ENCODE results near the gene BOD1.

Gene BOD1

DNA sequence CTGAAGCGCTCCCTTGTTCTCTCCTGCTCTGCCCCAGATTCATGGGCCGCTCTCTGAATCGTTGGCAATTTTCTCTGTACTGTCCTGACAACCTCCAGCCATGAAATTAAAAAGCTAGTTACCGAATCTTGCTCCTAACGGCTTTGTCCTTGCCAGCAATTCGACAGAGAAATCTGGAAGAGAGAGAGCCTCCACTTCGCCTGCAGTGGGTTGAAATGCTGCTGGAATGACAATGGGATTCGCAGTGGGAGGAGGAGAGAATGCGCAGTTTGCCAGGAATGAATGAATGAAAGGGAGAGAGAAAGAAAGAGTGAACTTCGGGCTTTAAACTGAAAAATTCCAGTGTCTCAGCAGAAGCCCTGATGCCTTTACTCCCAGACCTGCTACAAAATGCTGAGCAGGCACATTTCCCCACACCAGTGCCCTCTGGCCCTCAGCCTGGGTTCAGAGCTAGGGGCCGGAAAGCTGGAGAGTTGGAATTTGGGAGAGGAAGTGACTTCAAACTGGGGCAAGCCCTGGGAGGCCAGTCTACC is 11.5 kb upstream of the BOD1 start:
- H3K4me1 Mint-ChIP-seq (ENCODE audit: low read depth), result no peaks in the 10 kb centered on the region
- DNase-seq, result no peak
- H3K9me3 Mint-ChIP-seq, result no peaks in the 10 kb centered on the region
- H3K27me3 Mint-ChIP-seq, result peaks cover 10% of the 10 kb centered on the region
- H3K36me3 Mint-ChIP-seq (ENCODE audit: low read depth), result no peaks in the 10 kb centered on the region
- no peak overlapping the region for H3K4me3 Mint-ChIP-seq
- H3K27ac Mint-ChIP-seq, result no peak overlapping the region

GRCh38 chr5:173627271-173627670 is 10.8 kb upstream of the BOD1 start:
- Mint-ChIP-seq H3K27ac (no peak overlapping the region), H3K27me3 (peaks cover 10% of the 10 kb centered on the region), H3K4me1 (ENCODE audit: low read depth) (no peaks in the 10 kb centered on the region), H3K4me3 (no peak overlapping the region), H3K9me3 (no peaks in the 10 kb centered on the region), H3K36me3 (ENCODE audit: low read depth) (no peaks in the 10 kb centered on the region)
- DNase-seq, result no peak

GRCh38 chr5:173626505-173626820 is 10.0 kb upstream of the BOD1 start:
- no peaks in the 10 kb centered on the region for H3K9me3 Mint-ChIP-seq
- H3K4me1 Mint-ChIP-seq (ENCODE audit: low read depth), result no peaks in the 10 kb centered on the region
- H3K4me3 Mint-ChIP-seq, result no peak overlapping the region
- no peaks in the 10 kb centered on the region for H3K36me3 Mint-ChIP-seq (ENCODE audit: low read depth)
- H3K27ac Mint-ChIP-seq, result no peak overlapping the region
- peaks cover 10% of the 10 kb centered on the region for H3K27me3 Mint-ChIP-seq
- no peak for DNase-seq

DNA sequence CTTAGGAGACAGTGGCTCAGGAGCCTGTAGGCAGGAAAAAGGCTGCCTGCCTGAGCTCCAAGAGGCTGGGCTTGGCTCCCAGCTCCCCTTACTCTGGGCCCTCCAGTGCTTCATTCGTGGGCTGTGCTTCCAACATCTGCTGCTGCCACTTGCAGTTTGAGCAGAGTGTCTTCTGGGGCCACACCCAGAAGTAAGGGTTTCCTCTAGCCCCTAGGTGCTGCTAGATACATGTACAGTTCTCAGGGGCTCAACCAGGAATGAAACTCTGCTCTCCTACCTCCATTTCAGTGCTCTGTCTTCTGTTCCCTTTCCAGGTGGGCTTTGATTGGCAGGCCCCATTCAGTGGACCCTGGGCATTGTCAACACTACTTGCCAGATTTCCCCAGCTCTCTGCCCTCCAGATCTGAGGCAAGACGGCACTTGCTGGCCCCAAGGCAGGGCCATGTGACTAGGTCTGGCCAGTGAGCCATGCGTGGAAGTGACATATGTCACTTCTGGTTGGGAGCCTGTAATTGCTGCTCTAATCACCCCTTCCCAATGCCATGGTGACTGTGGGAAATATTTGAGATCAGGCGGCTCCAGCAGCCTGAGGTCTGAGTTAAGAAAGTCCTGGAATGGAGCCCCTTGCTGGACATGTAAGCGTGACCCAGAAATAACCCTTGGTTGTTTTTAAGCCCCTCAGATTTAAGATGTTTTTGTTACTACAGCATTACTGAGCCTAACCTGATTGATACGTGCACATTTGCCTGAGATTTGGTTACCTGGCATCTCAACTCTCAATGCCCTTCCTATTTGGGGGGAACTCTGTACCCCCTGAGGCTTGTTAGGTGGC is 9.4 kb upstream of the BOD1 start:
- H3K36me3 Mint-ChIP-seq (ENCODE audit: low read depth), result no peaks in the 10 kb centered on the region
- no peak for DNase-seq
- no peak overlapping the region for H3K27ac Mint-ChIP-seq
- no peak overlapping the region for H3K4me3 Mint-ChIP-seq
- no peaks in the 10 kb centered on the region for H3K4me1 Mint-ChIP-seq (ENCODE audit: low read depth)
- H3K9me3 Mint-ChIP-seq, result no peaks in the 10 kb centered on the region
- peaks cover 10% of the 10 kb centered on the region for H3K27me3 Mint-ChIP-seq

DNA sequence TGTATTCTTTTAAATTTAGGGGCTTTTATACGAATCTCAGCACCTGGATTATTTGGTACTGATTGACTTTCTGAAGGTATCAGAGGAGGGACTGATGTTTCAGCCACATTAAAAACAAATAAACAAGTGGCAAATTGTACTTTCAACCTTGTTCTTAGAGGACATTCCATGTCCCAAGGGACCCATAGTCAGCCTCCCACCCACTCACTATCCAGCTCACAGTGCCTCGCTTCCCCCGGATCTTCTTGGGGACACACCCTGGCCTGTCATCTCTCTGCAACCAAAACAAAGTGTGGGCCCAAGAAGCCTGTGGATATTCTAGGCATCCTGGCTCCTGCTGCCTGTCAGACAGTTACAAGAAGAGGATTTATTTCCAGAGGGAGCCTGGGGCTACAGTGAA is 8.8 kb upstream of the BOD1 start:
- no peaks in the 10 kb centered on the region for H3K36me3 Mint-ChIP-seq (ENCODE audit: low read depth)
- peaks cover 10% of the 10 kb centered on the region for H3K27me3 Mint-ChIP-seq
- no peaks in the 10 kb centered on the region for H3K4me1 Mint-ChIP-seq (ENCODE audit: low read depth)
- H3K9me3 Mint-ChIP-seq, result no peaks in the 10 kb centered on the region
- no peak for DNase-seq
- no peak overlapping the region for H3K27ac Mint-ChIP-seq
- no peak overlapping the region for H3K4me3 Mint-ChIP-seq

DNA sequence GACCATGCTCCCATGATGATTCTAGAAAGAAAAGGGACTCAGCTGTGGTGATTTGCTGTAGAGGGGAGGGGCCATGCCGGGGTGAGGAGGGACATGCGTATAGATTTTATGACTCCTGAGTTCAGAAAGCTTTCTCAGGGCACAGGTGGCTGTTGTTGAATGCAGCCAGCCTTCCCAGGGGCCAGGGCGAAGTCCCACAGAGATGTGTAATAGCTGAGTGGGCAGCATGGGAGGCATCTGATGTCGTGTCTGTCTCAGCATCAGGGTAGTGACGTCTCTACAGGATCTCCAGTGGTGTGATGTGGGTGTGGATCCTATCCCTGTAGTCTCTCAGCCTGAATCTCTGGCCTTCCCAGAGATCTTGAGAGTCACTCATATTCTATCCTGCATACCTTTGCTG is 7.8 kb upstream of the BOD1 start:
- no peaks in the 10 kb centered on the region for H3K9me3 Mint-ChIP-seq
- H3K4me1 Mint-ChIP-seq (ENCODE audit: low read depth), result no peaks in the 10 kb centered on the region
- H3K27me3 Mint-ChIP-seq, result peaks cover 7% of the 10 kb centered on the region
- DNase-seq, result no peak
- H3K36me3 Mint-ChIP-seq (ENCODE audit: low read depth), result no peaks in the 10 kb centered on the region
- no peak overlapping the region for H3K27ac Mint-ChIP-seq
- H3K4me3 Mint-ChIP-seq, result no peak overlapping the region

- Mint-ChIP-seq H3K4me3 (no peak overlapping the region), H3K27ac (no peak overlapping the region), H3K36me3 (ENCODE audit: low read depth) (no peaks in the 10 kb centered on the region), H3K27me3 (peaks cover 3% of the 10 kb centered on the region), H3K9me3 (no peaks in the 10 kb centered on the region), H3K4me1 (ENCODE audit: low read depth) (peaks cover 4% of the 10 kb centered on the region)
- no peak for DNase-seq
Measured at GRCh38 chr5:173623789-173624188, 7.3 kb upstream of the BOD1 start.

GRCh38 chr5:173623296-173623771 is 6.9 kb upstream of the BOD1 start:
- H3K27ac Mint-ChIP-seq, result no peak overlapping the region
- H3K27me3 Mint-ChIP-seq, result peaks cover 3% of the 10 kb centered on the region
- no peak overlapping the region for H3K4me3 Mint-ChIP-seq
- H3K9me3 Mint-ChIP-seq, result no peaks in the 10 kb centered on the region
- H3K4me1 Mint-ChIP-seq (ENCODE audit: low read depth), result peaks cover 5% of the 10 kb centered on the region
- no peaks in the 10 kb centered on the region for H3K36me3 Mint-ChIP-seq (ENCODE audit: low read depth)
- DNase-seq, result no peak

DNA sequence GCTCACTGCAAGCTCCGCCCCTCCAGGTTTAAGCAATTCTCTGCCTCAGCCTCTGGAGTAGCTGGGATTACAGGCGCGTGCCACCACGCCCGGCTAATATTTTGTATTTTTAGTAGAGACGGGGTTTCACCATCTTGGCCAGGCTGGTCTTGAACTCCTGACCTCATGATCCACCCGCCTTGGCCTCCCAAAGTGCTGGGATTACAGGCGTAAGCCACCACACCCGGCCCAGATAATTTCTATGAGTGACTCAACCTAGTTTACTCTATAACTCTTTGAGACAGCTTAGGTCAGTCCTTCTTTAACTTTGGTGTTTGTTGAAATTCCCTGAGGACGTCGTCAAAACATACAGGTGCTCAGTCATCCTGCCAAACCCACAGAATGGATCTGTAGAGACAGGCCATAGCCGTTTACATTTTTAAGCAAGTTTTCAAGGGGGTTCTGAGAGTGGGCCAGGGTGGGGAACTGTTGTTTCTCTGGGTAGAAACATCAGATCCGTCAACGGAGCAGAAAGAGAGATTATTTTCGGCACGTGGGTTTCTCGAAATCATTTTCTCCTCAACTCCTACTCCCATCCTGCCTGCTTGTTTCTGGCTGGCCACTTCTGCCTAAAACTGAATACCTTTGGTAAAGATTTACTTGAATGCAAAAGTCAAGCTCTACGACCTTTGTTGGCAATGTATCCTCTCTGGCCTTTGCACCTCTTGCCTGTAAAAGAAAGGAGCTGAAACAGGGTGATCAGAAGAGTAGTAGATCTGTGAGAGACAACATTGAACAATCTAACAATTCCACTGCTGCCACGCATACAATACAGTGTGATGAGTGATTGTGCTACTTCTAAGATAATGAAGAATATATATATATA is 6.0 kb upstream of the BOD1 start:
- no peak overlapping the region for H3K4me3 Mint-ChIP-seq
- H3K4me1 Mint-ChIP-seq (ENCODE audit: low read depth), result peaks cover 7% of the 10 kb centered on the region
- H3K27me3 Mint-ChIP-seq, result peaks cover 3% of the 10 kb centered on the region
- no peak for DNase-seq
- no peak overlapping the region for H3K27ac Mint-ChIP-seq
- no peaks in the 10 kb centered on the region for H3K9me3 Mint-ChIP-seq
- no peaks in the 10 kb centered on the region for H3K36me3 Mint-ChIP-seq (ENCODE audit: low read depth)

GRCh38 chr5:173620784-173621183 is 4.3 kb upstream of the BOD1 start:
- H3K27me3 Mint-ChIP-seq, result no peaks in the 10 kb centered on the region
- peaks cover 2% of the 10 kb centered on the region for H3K36me3 Mint-ChIP-seq (ENCODE audit: low read depth)
- no peak overlapping the region for H3K27ac Mint-ChIP-seq

DNA sequence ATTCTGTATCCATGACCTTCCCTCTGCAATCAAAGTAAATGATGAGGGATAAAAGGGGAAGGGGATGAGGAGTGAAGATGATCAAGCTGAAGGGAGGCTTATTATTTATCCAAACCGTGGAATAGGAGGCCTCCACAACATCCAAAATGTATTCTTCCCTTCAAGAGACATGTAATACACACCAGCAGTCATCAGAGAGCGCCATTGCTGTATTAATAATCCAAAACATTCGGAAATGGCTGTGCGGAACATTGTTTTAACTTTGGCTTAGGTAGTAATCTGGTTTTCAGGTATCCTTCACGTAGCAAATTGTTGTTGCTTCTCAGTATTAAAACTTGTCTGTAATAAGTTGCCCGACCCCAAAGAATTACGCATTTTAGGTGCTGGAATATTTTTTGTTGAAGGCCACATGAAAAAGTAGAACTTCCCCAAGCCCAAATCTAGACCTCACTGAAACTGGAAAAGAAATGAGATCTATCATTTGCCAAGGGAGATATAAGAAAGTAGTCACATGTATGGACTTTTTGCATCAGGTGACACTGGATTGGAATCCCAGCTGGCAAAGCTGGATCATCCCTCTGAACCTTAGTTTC is 2.6 kb upstream of the BOD1 start:
- H3K4me3 Mint-ChIP-seq, result no peak overlapping the region
- H3K9me3 Mint-ChIP-seq, result no peaks in the 10 kb centered on the region
- peaks cover 30% of the 10 kb centered on the region for H3K4me1 Mint-ChIP-seq (ENCODE audit: low read depth)
- DNase-seq, result no peak
- no peak overlapping the region for H3K27ac Mint-ChIP-seq
- no peaks in the 10 kb centered on the region for H3K27me3 Mint-ChIP-seq
- peaks cover 20% of the 10 kb centered on the region for H3K36me3 Mint-ChIP-seq (ENCODE audit: low read depth)

More at GRCh38 chr5:173620784-173621183, 4.3 kb upstream of the BOD1 start:
- Mint-ChIP-seq H3K4me1 (ENCODE audit: low read depth) (peaks cover 13% of the 10 kb centered on the region), H3K9me3 (no peaks in the 10 kb centered on the region), H3K4me3 (no peak overlapping the region)
- no peak for DNase-seq

DNA sequence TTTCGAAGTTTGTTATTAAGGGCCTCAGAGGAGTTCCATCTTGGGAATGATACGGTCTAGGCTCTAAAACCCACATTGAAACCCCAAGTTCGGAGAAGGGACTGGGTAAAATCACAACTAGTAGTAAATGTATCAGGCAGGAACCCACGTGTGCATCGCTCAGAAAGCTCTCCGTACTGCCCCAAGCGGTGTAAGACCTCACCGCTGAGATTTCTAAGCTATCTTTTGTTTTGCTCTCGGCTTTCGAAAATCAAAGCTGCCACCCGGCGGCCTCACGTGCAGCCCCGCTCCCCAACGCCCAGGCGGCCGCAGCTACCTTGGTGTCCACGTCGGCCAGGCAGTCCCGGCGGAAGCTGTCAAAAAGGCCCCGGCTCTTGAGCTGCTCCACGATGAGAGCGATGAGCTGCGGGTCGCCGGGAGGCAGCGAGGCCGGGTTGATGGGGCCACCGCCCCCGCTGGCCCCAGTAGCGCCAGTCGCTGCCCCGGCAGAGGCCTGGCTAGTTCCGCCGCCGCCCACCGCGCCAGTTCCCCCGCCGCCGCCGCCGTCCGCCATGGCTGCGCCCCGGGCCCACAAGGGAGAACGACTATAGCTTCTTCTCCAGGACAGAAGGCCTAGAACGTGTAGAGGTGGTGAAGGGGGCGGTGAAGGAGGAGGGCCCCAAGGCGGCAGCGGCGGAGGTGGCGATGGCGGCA is 420 bp downstream of the BOD1 start:
- Mint-ChIP-seq H3K27ac (peak overlapping the region; percentile 96), H3K36me3 (ENCODE audit: low read depth) (peaks cover 49% of the 10 kb centered on the region), H3K4me3 (peak overlapping the region; percentile 93), H3K4me1 (ENCODE audit: low read depth) (peaks cover 56% of the 10 kb centered on the region), H3K27me3 (no peaks in the 10 kb centered on the region), H3K9me3 (no peaks in the 10 kb centered on the region)
- DNase-seq, result peak; percentile 80

DNA sequence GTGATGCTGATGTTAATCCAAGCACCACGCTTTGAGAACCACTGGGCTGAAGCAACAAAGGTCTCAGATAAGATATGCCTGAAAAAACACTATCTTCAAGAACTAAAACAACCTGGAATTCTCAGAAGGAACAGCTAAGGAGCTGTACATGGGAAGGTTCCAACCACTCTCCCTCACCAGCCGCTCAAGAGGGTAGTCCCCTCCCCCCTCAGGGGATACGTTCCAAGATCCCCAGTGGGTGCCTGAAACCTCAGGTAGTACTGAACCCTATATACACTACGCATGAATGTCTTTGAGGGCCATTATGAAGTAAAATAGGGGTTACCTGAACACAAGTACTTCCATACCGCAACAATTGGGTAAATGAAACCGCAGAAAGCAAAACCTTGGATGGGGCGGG is 1.9 kb downstream of the BOD1 start:
- Mint-ChIP-seq H3K4me3 (peak overlapping the region; percentile 93), H3K36me3 (ENCODE audit: low read depth) (peaks cover 63% of the 10 kb centered on the region), H3K27me3 (no peaks in the 10 kb centered on the region), H3K4me1 (ENCODE audit: low read depth) (peaks cover 57% of the 10 kb centered on the region), H3K9me3 (no peaks in the 10 kb centered on the region), H3K27ac (peak overlapping the region; percentile 96)
- no peak for DNase-seq

All from activated T-cell treated with anti-CD3 and anti-CD28 coated beads, Interleukin-2, amount 50 U/mL, for 24 hours (primary cell).